HepG2 (cell line): Measurements from ENCODE around the gene CSTPP1. TPM values are rescaled to one million over a fixed set of nuclear protein-coding genes. Genes with fewer than 3 reads are reported as not detected.

ENCODE experiments used
- ASH2L ChIP-seq: fragments of 300-600, 200-600 bp; sonication (generic); IDR thresholded peaks from 2 replicates; pipeline ENCODE4 v1.7.0; 2017; ENCODE audit warnings: low read depth, mild to moderate bottlenecking, moderate library complexity, mixed read lengths, low read length; ENCODE audit not compliant: insufficient read length
- FOSL2 ChIP-seq: sonication (generic); formaldehyde crosslinking; IDR thresholded peaks from 2 replicates; pipeline ENCODE4 v1.4.0; 2020; ENCODE audit warnings: missing genetic modification reagents
- FOXP4 ChIP-seq: sonication (generic); formaldehyde crosslinking; IDR thresholded peaks from 2 replicates; pipeline ENCODE4 v1.4.0; 2020; ENCODE audit warnings: missing genetic modification reagents
- KAT7 ChIP-seq: IDR thresholded peaks from 2 replicates; pipeline ENCODE4 v1.6.1; 2018; ENCODE audit warnings: borderline replicate concordance, missing compliant biosample characterization
- LCORL ChIP-seq, 2 experiments: fragments of 450-650 bp in 1 of 2; sonication (generic) in 1 of 2; formaldehyde crosslinking in 1 of 2; IDR thresholded peaks; 2 replicates each; pipeline versions ENCODE4 v1.5.0 to v1.6.1; 2017 to 2020; ENCODE audit warnings: antibody characterized with exemption in 1 of 2, missing genetic modification reagents in 1 of 2
- RARA ChIP-seq: IDR thresholded peaks from 2 replicates; pipeline ENCODE4 v1.6.1; 2016; ENCODE audit warnings: missing genetic modification reagents, missing compliant biosample characterization
- SRY ChIP-seq: sonication (generic); formaldehyde crosslinking; IDR thresholded peaks from 2 replicates; pipeline ENCODE4 v1.8.0; 2022; ENCODE audit warnings: mild to moderate bottlenecking, missing genetic modification reagents
- YY1 ChIP-seq: IDR thresholded peaks from 2 replicates; pipeline ENCODE4 v1.6.1; 2011; ENCODE audit warnings: low read length, low read depth, moderate library complexity, mild to moderate bottlenecking; ENCODE audit not compliant: insufficient read depth, insufficient replicate concordance
- ZBTB14 ChIP-seq: sonication (generic); formaldehyde crosslinking; IDR thresholded peaks from 2 replicates; pipeline ENCODE4 v1.4.0; 2020; ENCODE audit warnings: missing genetic modification reagents
- ZFP82 ChIP-seq: sonication (generic); formaldehyde crosslinking; IDR thresholded peaks from 2 replicates; pipeline ENCODE4 v1.5.1; 2020; ENCODE audit warnings: mild to moderate bottlenecking, missing genetic modification reagents, borderline replicate concordance
- ZNF710 ChIP-seq: sonication (generic); formaldehyde crosslinking; IDR thresholded peaks from 2 replicates; pipeline ENCODE4 v1.5.0; 2020; ENCODE audit warnings: mild to moderate bottlenecking, missing genetic modification reagents, borderline replicate concordance
- ZNF746 ChIP-seq: sonication (generic); formaldehyde crosslinking; IDR thresholded peaks from 2 replicates; pipeline ENCODE4 v1.8.0; 2022; ENCODE audit warnings: mild to moderate bottlenecking, missing genetic modification reagents
- ZNF784 ChIP-seq: sonication (generic); formaldehyde crosslinking; IDR thresholded peaks from 2 replicates; pipeline ENCODE4 v1.5.1; 2020; ENCODE audit warnings: missing genetic modification reagents, mild to moderate bottlenecking, borderline replicate concordance
- ZSCAN9 ChIP-seq: IDR thresholded peaks from 2 replicates; pipeline ENCODE4 v1.6.1; 2016; ENCODE audit warnings: borderline replicate concordance
- polyA plus RNA-seq, 8 experiments: library from polyadenylated mRNA; depleted of rRNA in 3 of 8; stranded (reverse) in 7 of 8; unstranded in 1 of 8; fragments of >200 nt; fragmentation: Illumina TruSeq in 4 of 8; extraction: Trizol in 4 of 8; gene quantifications; 2 replicates each; pipeline versions ENCODE4 v1.2.1 to v1.2.3, GENCODE V29; 2011 to 2016; ENCODE audit warnings: low read depth in 4 of 8, missing spikeins in 1 of 8, mixed read lengths in 1 of 8; ENCODE audit not compliant: insufficient read depth in 1 of 8
- total RNA-seq, 5 experiments: library from RNA; depleted of rRNA; stranded (reverse); fragments of >200 nt; fragmentation: Illumina TruSeq; extraction: Trizol; gene quantifications; 2 replicates each; pipeline ENCODE4 v1.2.3, GENCODE V29; 2016; ENCODE audit warnings: low read depth in 1 of 5
- TF ChIP-seq, protein P1 (sequence below): sonication (generic); formaldehyde crosslinking; IDR thresholded peaks from 2 replicates; pipeline ENCODE4 v1.5.0; 2020; ENCODE audit warnings: mild to moderate bottlenecking, missing genetic modification reagents
- TF ChIP-seq, protein P2 (sequence below): sonication (generic); formaldehyde crosslinking; conservative IDR thresholded peaks from 2 replicates; pipeline ENCODE4 v1.4.0; 2020; ENCODE audit warnings: mild to moderate bottlenecking, missing genetic modification reagents, moderate library complexity

Gene CSTPP1
- total and polyA plus RNA-seq, 2 of the 13 experiments (the other 11 are each of a cell fraction or from before 2014, with no cell fraction given), result 12.3 to 14.6 TPM

- peak; percentile 51; the same call in 1 of the 2 replicates for TF ChIP-seq FOXP4 (CRISPR knock-in tag)
- no peak for TF ChIP-seq KAT7 (CRISPR knock-in tag)
- no peak for TF ChIP-seq ZSCAN9
- TF ChIP-seq LCORL (IDR thresholded peaks at IDR 0.05), result no peak
- TF ChIP-seq LCORL (CRISPR knock-in tag; IDR thresholded peaks at IDR 0.05), result peak; percentile 69; the same call in 1 of the 2 replicates
- TF ChIP-seq ZNF746 (CRISPR knock-in tag), result peak; percentile 71
- TF ChIP-seq, protein P1, sequence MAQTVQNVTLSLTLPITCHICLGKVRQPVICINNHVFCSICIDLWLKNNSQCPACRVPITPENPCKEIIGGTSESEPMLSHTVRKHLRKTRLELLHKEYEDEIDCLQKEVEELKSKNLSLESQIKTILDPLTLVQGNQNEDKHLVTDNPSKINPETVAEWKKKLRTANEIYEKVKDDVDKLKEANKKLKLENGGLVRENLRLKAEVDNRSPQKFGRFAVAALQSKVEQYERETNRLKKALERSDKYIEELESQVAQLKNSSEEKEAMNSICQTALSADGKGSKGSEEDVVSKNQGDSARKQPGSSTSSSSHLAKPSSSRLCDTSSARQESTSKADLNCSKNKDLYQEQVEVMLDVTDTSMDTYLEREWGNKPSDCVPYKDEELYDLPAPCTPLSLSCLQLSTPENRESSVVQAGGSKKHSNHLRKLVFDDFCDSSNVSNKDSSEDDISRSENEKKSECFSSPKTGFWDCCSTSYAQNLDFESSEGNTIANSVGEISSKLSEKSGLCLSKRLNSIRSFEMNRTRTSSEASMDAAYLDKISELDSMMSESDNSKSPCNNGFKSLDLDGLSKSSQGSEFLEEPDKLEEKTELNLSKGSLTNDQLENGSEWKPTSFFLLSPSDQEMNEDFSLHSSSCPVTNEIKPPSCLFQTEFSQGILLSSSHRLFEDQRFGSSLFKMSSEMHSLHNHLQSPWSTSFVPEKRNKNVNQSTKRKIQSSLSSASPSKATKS (CRISPR knock-in tag), result no peak
- 0 out of 2 replicates have a peak, but pooled peaks have one; percentile 30 for TF ChIP-seq ZFP82 (CRISPR knock-in tag)
- peak; percentile 65; the same call in 1 of the 2 replicates for TF ChIP-seq SRY (CRISPR knock-in tag)
- peak; percentile 96 for TF ChIP-seq RARA (CRISPR knock-in tag)
- TF ChIP-seq FOSL2 (CRISPR knock-in tag), result peak; percentile 51
- peak; percentile 35; the same call in 1 of the 2 replicates for TF ChIP-seq ZNF710
- TF ChIP-seq ZBTB14 (CRISPR knock-in tag), result 0 out of 2 replicates have a peak, but pooled peaks have one; percentile 13
- TF ChIP-seq, protein P2, sequence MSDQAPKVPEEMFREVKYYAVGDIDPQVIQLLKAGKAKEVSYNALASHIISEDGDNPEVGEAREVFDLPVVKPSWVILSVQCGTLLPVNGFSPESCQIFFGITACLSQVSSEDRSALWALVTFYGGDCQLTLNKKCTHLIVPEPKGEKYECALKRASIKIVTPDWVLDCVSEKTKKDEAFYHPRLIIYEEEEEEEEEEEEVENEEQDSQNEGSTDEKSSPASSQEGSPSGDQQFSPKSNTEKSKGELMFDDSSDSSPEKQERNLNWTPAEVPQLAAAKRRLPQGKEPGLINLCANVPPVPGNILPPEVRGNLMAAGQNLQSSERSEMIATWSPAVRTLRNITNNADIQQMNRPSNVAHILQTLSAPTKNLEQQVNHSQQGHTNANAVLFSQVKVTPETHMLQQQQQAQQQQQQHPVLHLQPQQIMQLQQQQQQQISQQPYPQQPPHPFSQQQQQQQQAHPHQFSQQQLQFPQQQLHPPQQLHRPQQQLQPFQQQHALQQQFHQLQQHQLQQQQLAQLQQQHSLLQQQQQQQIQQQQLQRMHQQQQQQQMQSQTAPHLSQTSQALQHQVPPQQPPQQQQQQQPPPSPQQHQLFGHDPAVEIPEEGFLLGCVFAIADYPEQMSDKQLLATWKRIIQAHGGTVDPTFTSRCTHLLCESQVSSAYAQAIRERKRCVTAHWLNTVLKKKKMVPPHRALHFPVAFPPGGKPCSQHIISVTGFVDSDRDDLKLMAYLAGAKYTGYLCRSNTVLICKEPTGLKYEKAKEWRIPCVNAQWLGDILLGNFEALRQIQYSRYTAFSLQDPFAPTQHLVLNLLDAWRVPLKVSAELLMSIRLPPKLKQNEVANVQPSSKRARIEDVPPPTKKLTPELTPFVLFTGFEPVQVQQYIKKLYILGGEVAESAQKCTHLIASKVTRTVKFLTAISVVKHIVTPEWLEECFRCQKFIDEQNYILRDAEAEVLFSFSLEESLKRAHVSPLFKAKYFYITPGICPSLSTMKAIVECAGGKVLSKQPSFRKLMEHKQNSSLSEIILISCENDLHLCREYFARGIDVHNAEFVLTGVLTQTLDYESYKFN, result peak; percentile 94
- TF ChIP-seq ZNF784 (CRISPR knock-in tag), result peak; percentile 64
- peak; percentile 67 for TF ChIP-seq ASH2L
- peak; percentile 41 for TF ChIP-seq YY1
These were observed 248.2 kb downstream of the CSTPP1 start (continued) for GRCh38 chr11:47184711-47185304.
